ENCODE data around the gene B4GALNT2. TPM values are rescaled to one million over a fixed set of nuclear protein-coding genes. Genes with fewer than 3 reads are reported as not detected.

B4GALNT2 gene
- total and polyA plus RNA-seq, 2 experiments from 2014 or later: not detected

GRCh38 chr17:49216953-49217650 is 84.5 kb downstream of the B4GALNT2 start:
- no peak overlapping the region for H2AFZ ChIP-seq
- H4K20me1 ChIP-seq (ENCODE audit: insufficient read depth): no peaks in the 10 kb centered on the region
- H3K36me3 ChIP-seq (ENCODE audit: low read depth): no peaks in the 10 kb centered on the region
- no peaks in the 10 kb centered on the region for H3K4me1 ChIP-seq (ENCODE audit: insufficient read depth)
- no peak overlapping the region for H3K4me3 ChIP-seq
- no peaks in the 10 kb centered on the region for H3K79me2 ChIP-seq (ENCODE audit: insufficient read depth)
- no peak overlapping the region for H3K27ac ChIP-seq
- no peak overlapping the region for H3K9ac ChIP-seq
- in situ Hi-C loops (cut with MboI): no loop called here
- no peak for DNase-seq
- no peaks in the 10 kb centered on the region for H3K9me2 ChIP-seq (ENCODE audit: insufficient read depth)
- WGBS, 2 experiments (ENCODE audit: low coverage in 1 of 2, low lambda C conversion rate in 2 of 2, missing lambda C conversion rate in 2 of 2): 54 to 60% methylated on average over 11 of the region's 11 CpGs
- no peaks in the 10 kb centered on the region for H3F3A ChIP-seq (ENCODE audit: insufficient read depth)
- H3K27me3 ChIP-seq (replicated peaks; ENCODE audit: insufficient read depth): peaks cover 5% of the 10 kb centered on the region; the same call in 1 of the 2 replicates
- no peak overlapping the region for H3K4me2 ChIP-seq (ENCODE audit: unreplicated experiment)
- no peaks in the 10 kb centered on the region for H3K9me3 ChIP-seq (ENCODE audit: low read depth)
- no peak for TF ChIP-seq EZH2phosphoT487 (IDR thresholded peaks at IDR 0.05; ENCODE audit: insufficient read depth, low read depth)

- DNase-seq: no peak
- Histone ChIP-seq H3K9ac (no peak overlapping the region), H3K4me3 (no peak overlapping the region), H3F3A (ENCODE audit: insufficient read depth) (no peaks in the 10 kb centered on the region), H3K4me1 (ENCODE audit: insufficient read depth) (no peaks in the 10 kb centered on the region), H3K27ac (no peak overlapping the region), H3K27me3 (replicated peaks; ENCODE audit: insufficient read depth) (peaks cover 2% of the 10 kb centered on the region; the same call in 1 of the 2 replicates), H3K79me2 (ENCODE audit: insufficient read depth) (no peaks in the 10 kb centered on the region), H3K9me2 (ENCODE audit: insufficient read depth) (no peaks in the 10 kb centered on the region), H3K9me3 (ENCODE audit: low read depth) (no peaks in the 10 kb centered on the region), H3K4me2 (ENCODE audit: unreplicated experiment) (no peak overlapping the region), H2AFZ (no peak overlapping the region), H3K36me3 (ENCODE audit: low read depth) (no peaks in the 10 kb centered on the region), H4K20me1 (ENCODE audit: insufficient read depth) (no peaks in the 10 kb centered on the region)
- in situ Hi-C loops (cut with MboI): no loop called here
- TF ChIP-seq EZH2 (IDR thresholded peaks at IDR 0.05; ENCODE audit: insufficient read depth, poor library complexity, severe bottlenecking): no peak
- 64 to 68% methylated on average over 15 to 17 of the region's 17 CpGs for WGBS, 2 experiments (ENCODE audit: low coverage in 1 of 2, low lambda C conversion rate in 2 of 2, missing lambda C conversion rate in 2 of 2)
These were observed 85.3 kb downstream of the B4GALNT2 start for GRCh38 chr17:49217651-49218413.

GRCh38 chr17:49218941-49219913 is 86.7 kb downstream of the B4GALNT2 start:
- TF ChIP-seq EZH2phosphoT487 (IDR thresholded peaks at IDR 0.05; ENCODE audit: insufficient read depth, low read depth) (no peak), EZH2 (IDR thresholded peaks at IDR 0.05; ENCODE audit: insufficient read depth, poor library complexity, severe bottlenecking) (no peak)
- Histone ChIP-seq H3K9ac (no peak overlapping the region), H3K27me3 (replicated peaks; ENCODE audit: insufficient read depth) (peaks cover 16% of the 10 kb centered on the region), H3K9me2 (ENCODE audit: insufficient read depth) (no peaks in the 10 kb centered on the region), H3K79me2 (ENCODE audit: insufficient read depth) (no peaks in the 10 kb centered on the region), H3K36me3 (ENCODE audit: low read depth) (no peaks in the 10 kb centered on the region), H3K9me3 (ENCODE audit: low read depth) (no peaks in the 10 kb centered on the region), H3K27ac (no peak overlapping the region), H2AFZ (no peak overlapping the region), H3F3A (ENCODE audit: insufficient read depth) (no peaks in the 10 kb centered on the region), H3K4me2 (ENCODE audit: unreplicated experiment) (no peak overlapping the region), H3K4me1 (ENCODE audit: insufficient read depth) (no peaks in the 10 kb centered on the region), H4K20me1 (ENCODE audit: insufficient read depth) (no peaks in the 10 kb centered on the region), H3K4me3 (no peak overlapping the region)
- 35 to 37% methylated on average over 21 to 37 of the region's 37 CpGs for WGBS, 2 experiments (ENCODE audit: low coverage in 1 of 2, low lambda C conversion rate in 2 of 2, missing lambda C conversion rate in 2 of 2)
- no peak for DNase-seq
- in situ Hi-C loops (cut with MboI): no loop called here

GRCh38 chr17:49219987-49220386 is 87.4 kb downstream of the B4GALNT2 start:
- DNase-seq: no peak
- H3K36me3 ChIP-seq (ENCODE audit: low read depth): no peaks in the 10 kb centered on the region
- no peaks in the 10 kb centered on the region for H3K79me2 ChIP-seq (ENCODE audit: insufficient read depth)
- TF ChIP-seq EZH2phosphoT487 (IDR thresholded peaks at IDR 0.05; ENCODE audit: insufficient read depth, low read depth) (no peak), EZH2 (IDR thresholded peaks at IDR 0.05; ENCODE audit: insufficient read depth, poor library complexity, severe bottlenecking) (no peak)
- H3K9ac ChIP-seq: no peak overlapping the region
- in situ Hi-C loops (cut with MboI): no loop called here
- no peak overlapping the region for H2AFZ ChIP-seq
- no peaks in the 10 kb centered on the region for H3K4me1 ChIP-seq (ENCODE audit: insufficient read depth)
- no peak overlapping the region for H3K4me2 ChIP-seq (ENCODE audit: unreplicated experiment)
- 60 to 80% methylated on average over 6 to 15 of the region's 15 CpGs for WGBS, 2 experiments (ENCODE audit: low coverage in 1 of 2, low lambda C conversion rate in 2 of 2, missing lambda C conversion rate in 2 of 2)
- H3K9me2 ChIP-seq (ENCODE audit: insufficient read depth): no peaks in the 10 kb centered on the region
- peaks cover 23% of the 10 kb centered on the region for H3K27me3 ChIP-seq (replicated peaks; ENCODE audit: insufficient read depth)
- H4K20me1 ChIP-seq (ENCODE audit: insufficient read depth): no peaks in the 10 kb centered on the region
- H3K4me3 ChIP-seq: no peak overlapping the region
- no peaks in the 10 kb centered on the region for H3K9me3 ChIP-seq (ENCODE audit: low read depth)
- H3F3A ChIP-seq (ENCODE audit: insufficient read depth): no peaks in the 10 kb centered on the region
- H3K27ac ChIP-seq: no peak overlapping the region
